HepG2 (cell line): ENCODE results near the gene LURAP1L. TPM values are rescaled to one million over a fixed set of nuclear protein-coding genes. Genes with fewer than 3 reads are reported as not detected.

ENCODE experiments used
- BRCA1 ChIP-seq: sonication (generic); formaldehyde crosslinking; IDR thresholded peaks from 2 replicates; pipeline ENCODE4 v1.4.0; 2020; ENCODE audit warnings: missing genetic modification reagents
- HDAC2 ChIP-seq: sonication (generic); formaldehyde crosslinking; IDR thresholded peaks from 2 replicates; pipeline ENCODE4 v1.4.0; 2020; ENCODE audit warnings: missing genetic modification reagents
- HNF4G ChIP-seq, 2 experiments: sonication (generic) in 1 of 2; formaldehyde crosslinking in 1 of 2; IDR thresholded peaks; 2 replicates each; pipeline versions ENCODE4 v1.4.0 to v1.6.1; 2011 to 2020; ENCODE audit warnings: borderline replicate concordance in 2 of 2, low read depth in 2 of 2, mild to moderate bottlenecking in 2 of 2, low read length in 1 of 2, missing genetic modification reagents in 1 of 2, moderate library complexity in 1 of 2
- LCORL ChIP-seq, 2 experiments: fragments of 450-650 bp in 1 of 2; sonication (generic) in 1 of 2; formaldehyde crosslinking in 1 of 2; IDR thresholded peaks; 2 replicates each; pipeline versions ENCODE4 v1.5.0 to v1.6.1; 2017 to 2020; ENCODE audit warnings: antibody characterized with exemption in 1 of 2, missing genetic modification reagents in 1 of 2
- MTF2 ChIP-seq: sonication (generic); formaldehyde crosslinking; IDR thresholded peaks from 2 replicates; pipeline ENCODE4 v1.5.0; 2020; ENCODE audit warnings: missing genetic modification reagents, borderline replicate concordance
- MXD3 ChIP-seq: IDR thresholded peaks from 2 replicates; pipeline ENCODE4 v1.6.1; 2016; ENCODE audit warnings: mild to moderate bottlenecking, missing biosample characterization, missing genetic modification reagents
- NONO ChIP-seq, 2 experiments: fragments of 450-650 bp in 1 of 2; sonication (generic) in 1 of 2; formaldehyde crosslinking in 1 of 2; IDR thresholded peaks in 1 of 2; conservative IDR thresholded peaks in 1 of 2; 2 replicates each; pipeline versions ENCODE4 v1.6.1 to v1.8.0; 2017 to 2022; ENCODE audit warnings: mild to moderate bottlenecking in 1 of 2, missing genetic modification reagents in 1 of 2, moderate library complexity in 1 of 2
- PHF5A ChIP-seq: IDR thresholded peaks from one replicate; pipeline ENCODE4 v1.6.1; 2018; ENCODE audit warnings: low read depth, missing genetic modification reagents; ENCODE audit not compliant: unreplicated experiment
- POGZ ChIP-seq: sonication (generic); formaldehyde crosslinking; IDR thresholded peaks from 2 replicates; pipeline ENCODE4 v1.4.0; 2020; ENCODE audit warnings: mild to moderate bottlenecking, missing genetic modification reagents
- TAF15 ChIP-seq: fragments of 200-400 bp; formaldehyde crosslinking; IDR thresholded peaks from one replicate; pipeline ENCODE4 v1.6.1; 2018; ENCODE audit warnings: mild to moderate bottlenecking, low read depth, low read length; ENCODE audit not compliant: poor library complexity, severe bottlenecking
- TFDP2 ChIP-seq: sonication (generic); formaldehyde crosslinking; IDR thresholded peaks from 2 replicates; pipeline ENCODE4 v1.4.0; 2020; ENCODE audit warnings: missing genetic modification reagents
- ZNF121 ChIP-seq: sonication (generic); formaldehyde crosslinking; IDR thresholded peaks from 2 replicates; pipeline ENCODE4 v1.5.0; 2020; ENCODE audit warnings: mild to moderate bottlenecking, missing genetic modification reagents
- ZNF674 ChIP-seq: sonication (generic); formaldehyde crosslinking; IDR thresholded peaks from 2 replicates; pipeline ENCODE4 v1.5.0; 2020; ENCODE audit warnings: low read depth, mild to moderate bottlenecking, missing genetic modification reagents
- ZNF687 ChIP-seq: sonication (generic); formaldehyde crosslinking; IDR thresholded peaks from 2 replicates; pipeline ENCODE4 v1.5.1; 2020; ENCODE audit warnings: mild to moderate bottlenecking, missing genetic modification reagents, moderate library complexity
- ZNF788 ChIP-seq: sonication (generic); formaldehyde crosslinking; IDR thresholded peaks from 2 replicates; pipeline ENCODE4 v1.5.0; 2020; ENCODE audit warnings: mild to moderate bottlenecking, missing genetic modification reagents, borderline replicate concordance
- polyA plus RNA-seq, 8 experiments: library from polyadenylated mRNA; depleted of rRNA in 3 of 8; stranded (reverse) in 7 of 8; unstranded in 1 of 8; fragments of >200 nt; fragmentation: Illumina TruSeq in 4 of 8; extraction: Trizol in 4 of 8; gene quantifications; 2 replicates each; pipeline versions ENCODE4 v1.2.1 to v1.2.3, GENCODE V29; 2011 to 2016; ENCODE audit warnings: low read depth in 4 of 8, missing spikeins in 1 of 8, mixed read lengths in 1 of 8; ENCODE audit not compliant: insufficient read depth in 1 of 8
- total RNA-seq, 5 experiments: library from RNA; depleted of rRNA; stranded (reverse); fragments of >200 nt; fragmentation: Illumina TruSeq; extraction: Trizol; gene quantifications; 2 replicates each; pipeline ENCODE4 v1.2.3, GENCODE V29; 2016; ENCODE audit warnings: low read depth in 1 of 5
- TF ChIP-seq, protein P1 (sequence below): sonication (generic); formaldehyde crosslinking; IDR thresholded peaks from 2 replicates; pipeline ENCODE4 v1.8.1; 2023; ENCODE audit warnings: mild to moderate bottlenecking, missing genetic modification reagents
- TF ChIP-seq, protein P2 (sequence below): sonication (generic); formaldehyde crosslinking; IDR thresholded peaks from 2 replicates; pipeline ENCODE4 v1.8.0; 2022; ENCODE audit warnings: low read depth, missing genetic modification reagents

The LURAP1L gene
- total and polyA plus RNA-seq, 2 of the 13 experiments (the other 11 are each of a cell fraction or from before 2014, with no cell fraction given) = 6.7 to 16.6 TPM

- TF ChIP-seq, protein P1, sequence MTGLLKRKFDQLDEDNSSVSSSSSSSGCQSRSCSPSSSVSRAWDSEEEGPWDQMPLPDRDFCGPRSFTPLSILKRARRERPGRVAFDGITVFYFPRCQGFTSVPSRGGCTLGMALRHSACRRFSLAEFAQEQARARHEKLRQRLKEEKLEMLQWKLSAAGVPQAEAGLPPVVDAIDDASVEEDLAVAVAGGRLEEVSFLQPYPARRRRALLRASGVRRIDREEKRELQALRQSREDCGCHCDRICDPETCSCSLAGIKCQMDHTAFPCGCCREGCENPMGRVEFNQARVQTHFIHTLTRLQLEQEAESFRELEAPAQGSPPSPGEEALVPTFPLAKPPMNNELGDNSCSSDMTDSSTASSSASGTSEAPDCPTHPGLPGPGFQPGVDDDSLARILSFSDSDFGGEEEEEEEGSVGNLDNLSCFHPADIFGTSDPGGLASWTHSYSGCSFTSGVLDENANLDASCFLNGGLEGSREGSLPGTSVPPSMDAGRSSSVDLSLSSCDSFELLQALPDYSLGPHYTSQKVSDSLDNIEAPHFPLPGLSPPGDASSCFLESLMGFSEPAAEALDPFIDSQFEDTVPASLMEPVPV = peak; percentile 74
- TF ChIP-seq TFDP2 (CRISPR knock-in tag) (peak; percentile 50), ZNF121 (peak; percentile 49; the same call in 1 of the 2 replicates), PHF5A (CRISPR knock-in tag) (no peak), HDAC2 (CRISPR knock-in tag) (peak; percentile 66), LCORL (IDR thresholded peaks at IDR 0.05) (no peak), LCORL (CRISPR knock-in tag; IDR thresholded peaks at IDR 0.05) (peak; percentile 74; the same call in 1 of the 2 replicates), NONO (IDR thresholded peaks at IDR 0.05) (no peak), NONO (CRISPR knock-in tag; conservative IDR thresholded peaks at IDR 0.05) (peak; percentile 90), MXD3 (no peak; the same call in 1 of the 2 replicates), MTF2 (peak; percentile 59; the same call in 1 of the 2 replicates), ZNF674 (CRISPR knock-in tag) (peak; percentile 46; the same call in 1 of the 2 replicates), HNF4G (IDR thresholded peaks at IDR 0.05; ENCODE audit: borderline replicate concordance, low read depth, low read length) (peak; percentile 90), HNF4G (CRISPR knock-in tag; IDR thresholded peaks at IDR 0.05; ENCODE audit: borderline replicate concordance, low read depth) (peak; percentile 94), ZNF788 (CRISPR knock-in tag) (peak; percentile 87), ZNF687 (CRISPR knock-in tag) (peak; percentile 92), TAF15 (peak; percentile 50), BRCA1 (CRISPR knock-in tag) (no peak), POGZ (CRISPR knock-in tag) (peak; percentile 91)
- TF ChIP-seq, protein P2, sequence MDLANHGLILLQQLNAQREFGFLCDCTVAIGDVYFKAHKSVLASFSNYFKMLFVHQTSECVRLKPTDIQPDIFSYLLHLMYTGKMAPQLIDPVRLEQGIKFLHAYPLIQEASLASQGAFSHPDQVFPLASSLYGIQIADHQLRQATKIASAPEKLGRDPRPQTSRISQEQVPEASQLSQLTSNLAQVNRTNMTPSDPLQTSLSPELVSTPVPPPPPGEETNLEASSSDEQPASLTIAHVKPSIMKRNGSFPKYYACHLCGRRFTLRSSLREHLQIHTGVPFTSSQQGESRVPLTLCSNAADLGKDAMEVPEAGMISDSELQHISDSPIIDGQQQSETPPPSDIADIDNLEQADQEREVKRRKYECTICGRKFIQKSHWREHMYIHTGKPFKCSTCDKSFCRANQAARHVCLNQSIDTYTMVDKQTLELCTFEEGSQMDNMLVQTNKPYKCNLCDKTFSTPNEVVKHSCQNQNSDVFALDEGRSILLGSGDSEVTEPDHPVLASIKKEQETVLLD = no peak
Observed at GRCh38 chr9:12775679-12776512, 1.1 kb downstream of the LURAP1L start (continued).
